Neural cell (in vitro differentiated cells): ENCODE data around the gene ASNS.

ENCODE experiments used
- CTCF ChIP-seq: fragments of 450-650 bp; IDR thresholded peaks from 2 replicates; pipeline ENCODE4 v1.5.1; 2014; ENCODE audit warnings: antibody characterized with exemption, mild to moderate bottlenecking, moderate library complexity; ENCODE audit not compliant: poor library complexity, severe bottlenecking
- EP300 ChIP-seq: fragments of 450-650 bp; conservative IDR thresholded peaks from 2 replicates; pipeline ENCODE4 v1.6.1; 2014; ENCODE audit warnings: antibody characterized with exemption, mild to moderate bottlenecking, moderate library complexity; ENCODE audit not compliant: poor library complexity, severe bottlenecking
- EZH2 ChIP-seq: fragments of 200-600, 300-800 bp; shearing (Covaris generic), sonication (generic); IDR thresholded peaks from 2 replicates; pipeline ENCODE4 v1.6.1; 2014; ENCODE audit warnings: antibody characterized with exemption, low read length, borderline replicate concordance, mild to moderate bottlenecking; ENCODE audit not compliant: insufficient read depth, poor library complexity, severe bottlenecking
- MXI1 ChIP-seq: fragments of 450-650 bp; conservative IDR thresholded peaks from 2 replicates; pipeline ENCODE4 v1.6.1; 2014; ENCODE audit warnings: antibody characterized with exemption, mild to moderate bottlenecking; ENCODE audit not compliant: poor library complexity, severe bottlenecking
- POLR2AphosphoS5 ChIP-seq: IDR thresholded peaks from 2 replicates; pipeline ENCODE4 v1.6.1; 2012
- RAD21 ChIP-seq: fragments of 450-650 bp; conservative IDR thresholded peaks from 2 replicates; pipeline ENCODE4 v1.6.1; 2014; ENCODE audit warnings: antibody characterized with exemption, mild to moderate bottlenecking, moderate library complexity
- REST ChIP-seq: IDR thresholded peaks from 2 replicates; pipeline ENCODE4 v1.6.1; 2012; ENCODE audit warnings: borderline replicate concordance
- TAF1 ChIP-seq: IDR thresholded peaks from 2 replicates; pipeline ENCODE4 v1.6.1; 2012; ENCODE audit warnings: low read depth

GRCh38 chr7:97835296-97836138, 36.7 kb downstream of the ASNS start:
- TF ChIP-seq CTCF = peak; percentile 74
- TF ChIP-seq EZH2 = no peak
- peak; percentile 75 for TF ChIP-seq RAD21
- TF ChIP-seq EP300 = no peak
- no peak for TF ChIP-seq REST
- TF ChIP-seq TAF1 = no peak
- no peak for TF ChIP-seq MXI1
- no peak for TF ChIP-seq POLR2AphosphoS5
